ENCODE data around the gene ETS1. TPM values are rescaled to one million over a fixed set of nuclear protein-coding genes. Genes with fewer than 3 reads are reported as not detected.

The ETS1 gene
- total and polyA plus RNA-seq, 12 donors, result 9.6 to 61.7 (median 43.1) TPM

DNA sequence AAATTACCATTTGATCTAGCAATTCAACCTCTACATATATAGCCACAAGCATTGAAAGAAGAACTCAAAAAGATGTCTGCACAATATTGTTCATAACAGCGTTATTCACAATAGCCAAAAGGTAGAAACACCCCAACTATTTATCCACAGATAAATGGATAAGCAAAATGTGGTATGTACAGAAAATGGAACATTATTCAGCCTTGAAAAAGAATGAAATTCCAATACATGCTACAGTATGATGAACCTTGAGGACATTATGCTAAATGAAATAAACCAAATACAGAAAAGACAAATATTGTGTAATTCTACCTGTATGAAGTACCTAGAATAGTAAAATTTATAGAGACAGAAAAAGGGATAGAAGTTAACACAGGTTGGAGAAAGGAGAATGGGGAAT, 2.6 kb upstream of the ETS1 start:
- DNase-seq, result no peak
- intact Hi-C loops (cut with DNase I), result no loop called here
- Histone ChIP-seq H3K27ac (no peak overlapping the region), H3K9me3 (replicated peaks in 1 of 3) (no peaks in the 10 kb centered on the region), H3K27me3 (no peaks in the 10 kb centered on the region), H3K4me3 (no peak overlapping the region), H3K4me1 (replicated peaks in 1 of 2) (no peaks in the 10 kb centered on the region), H3K36me3 (replicated peaks in 1 of 2) (no peaks in the 10 kb centered on the region)
- TF ChIP-seq, protein P1, sequence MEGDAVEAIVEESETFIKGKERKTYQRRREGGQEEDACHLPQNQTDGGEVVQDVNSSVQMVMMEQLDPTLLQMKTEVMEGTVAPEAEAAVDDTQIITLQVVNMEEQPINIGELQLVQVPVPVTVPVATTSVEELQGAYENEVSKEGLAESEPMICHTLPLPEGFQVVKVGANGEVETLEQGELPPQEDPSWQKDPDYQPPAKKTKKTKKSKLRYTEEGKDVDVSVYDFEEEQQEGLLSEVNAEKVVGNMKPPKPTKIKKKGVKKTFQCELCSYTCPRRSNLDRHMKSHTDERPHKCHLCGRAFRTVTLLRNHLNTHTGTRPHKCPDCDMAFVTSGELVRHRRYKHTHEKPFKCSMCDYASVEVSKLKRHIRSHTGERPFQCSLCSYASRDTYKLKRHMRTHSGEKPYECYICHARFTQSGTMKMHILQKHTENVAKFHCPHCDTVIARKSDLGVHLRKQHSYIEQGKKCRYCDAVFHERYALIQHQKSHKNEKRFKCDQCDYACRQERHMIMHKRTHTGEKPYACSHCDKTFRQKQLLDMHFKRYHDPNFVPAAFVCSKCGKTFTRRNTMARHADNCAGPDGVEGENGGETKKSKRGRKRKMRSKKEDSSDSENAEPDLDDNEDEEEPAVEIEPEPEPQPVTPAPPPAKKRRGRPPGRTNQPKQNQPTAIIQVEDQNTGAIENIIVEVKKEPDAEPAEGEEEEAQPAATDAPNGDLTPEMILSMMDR (IDR thresholded peaks at IDR 0.05), result no peak
- no peak for TF ChIP-seq POLR2A (IDR thresholded peaks at IDR 0.05)
- WGBS, 4 donors, result 68 to 84% (median 77%) methylated on average over 1 of the region's 1 CpG

DNA sequence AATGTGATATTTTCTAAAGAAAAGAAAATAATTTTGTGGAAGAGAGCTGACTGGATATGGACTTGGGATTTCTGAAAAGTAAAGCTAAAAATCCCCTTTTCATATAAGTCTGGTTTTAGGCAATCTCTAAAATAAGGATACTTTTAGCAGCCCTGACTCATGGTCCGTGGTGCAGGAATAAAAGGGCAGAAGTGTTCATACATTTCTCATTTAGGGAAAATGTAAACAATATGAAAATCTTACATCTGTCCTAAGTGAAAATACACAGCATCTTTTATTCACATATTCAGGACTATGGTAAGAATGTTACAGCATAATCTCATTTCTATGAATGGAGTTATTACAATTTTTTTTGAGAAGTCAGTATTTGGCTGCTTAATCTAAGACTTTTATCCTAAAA, 735 bp upstream of the ETS1 start:
- no peak overlapping the region for H3K27ac ChIP-seq
- no peaks in the 10 kb centered on the region for H3K27me3 ChIP-seq
- no peaks in the 10 kb centered on the region for H3K36me3 ChIP-seq (replicated peaks in 1 of 2)
- WGBS, 4 donors, result 56 to 77% (median 68%) methylated on average over 1 of the region's 1 CpG
- intact Hi-C loops (cut with DNase I), result no loop called here
- no peak for DNase-seq
- H3K9me3 ChIP-seq (replicated peaks in 1 of 3), result no peaks in the 10 kb centered on the region
- no peak overlapping the region for H3K4me3 ChIP-seq
- TF ChIP-seq, protein P1 (IDR thresholded peaks at IDR 0.05), result no peak
- TF ChIP-seq POLR2A (IDR thresholded peaks at IDR 0.05), result no peak
- H3K4me1 ChIP-seq (replicated peaks in 1 of 2), result no peaks in the 10 kb centered on the region

DNA sequence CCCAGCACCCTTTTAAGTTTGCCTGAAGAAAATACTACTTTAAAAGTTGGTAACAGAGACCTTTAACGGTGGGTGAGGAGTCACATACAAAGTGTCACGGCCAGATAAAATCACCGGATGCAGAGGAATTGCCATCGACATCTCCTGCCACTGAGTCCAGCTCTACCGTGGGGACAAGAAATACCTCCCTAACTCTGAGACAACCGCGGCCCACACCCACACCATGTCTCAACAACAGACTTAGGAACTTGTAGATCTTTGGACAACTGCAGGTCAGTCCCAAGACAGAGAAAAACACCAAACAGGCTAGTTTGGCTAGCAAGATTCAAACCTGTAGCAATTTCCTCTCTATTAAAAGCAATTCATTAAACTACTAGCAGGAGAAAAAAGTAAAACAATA, 669 bp downstream of the ETS1 start:
- TF ChIP-seq, protein P1 (IDR thresholded peaks at IDR 0.05), result no peak
- no peak for TF ChIP-seq POLR2A (IDR thresholded peaks at IDR 0.05)
- intact Hi-C loops (cut with DNase I), result no loop called here
- Histone ChIP-seq H3K27ac (no peak overlapping the region), H3K36me3 (replicated peaks in 1 of 2) (no peaks in the 10 kb centered on the region), H3K4me1 (replicated peaks in 1 of 2) (no peaks in the 10 kb centered on the region), H3K27me3 (no peaks in the 10 kb centered on the region), H3K4me3 (peak overlapping the region in 1 of 4 donors; percentile 35), H3K9me3 (replicated peaks in 1 of 3) (no peaks in the 10 kb centered on the region)
- no peak for DNase-seq
- 40 to 59% (median 51%) methylated on average over 7 of the region's 7 CpGs for WGBS, 4 donors

DNA sequence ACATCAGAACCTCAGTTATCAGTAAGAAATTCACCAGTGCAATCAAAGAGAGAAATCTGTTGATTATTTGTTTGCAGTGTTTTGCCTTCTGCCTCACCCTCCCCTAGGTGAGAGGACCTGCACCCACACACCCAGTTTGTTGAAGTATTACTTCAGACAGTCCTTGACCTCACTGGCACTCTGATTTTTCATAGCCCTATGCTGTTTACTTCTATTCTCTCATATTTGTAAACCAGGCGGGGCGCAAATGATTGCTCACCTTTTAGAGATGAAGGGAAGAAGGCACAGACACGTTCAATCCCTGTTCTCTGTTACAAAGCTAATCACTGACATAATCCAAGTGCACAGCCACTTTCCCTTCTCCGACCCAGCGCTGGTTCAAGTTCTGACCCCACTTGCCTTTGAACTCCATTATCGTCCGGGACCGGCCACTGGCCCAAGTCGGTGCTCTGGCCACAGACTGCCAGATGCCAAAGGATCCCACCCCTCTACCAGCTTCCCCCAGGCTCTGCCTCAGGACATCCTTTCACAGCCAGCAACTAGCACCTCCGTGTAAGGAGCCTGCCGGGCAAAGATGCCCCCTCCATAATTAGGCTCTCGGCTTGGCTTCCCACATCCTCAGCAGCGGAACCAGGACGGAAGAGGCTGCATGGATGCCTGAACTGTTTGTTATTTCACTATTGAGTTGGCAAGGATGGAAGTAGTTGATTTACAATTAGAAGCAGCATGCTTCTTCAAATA, 1.7 kb downstream of the ETS1 start:
- no peaks in the 10 kb centered on the region for H3K9me3 ChIP-seq (replicated peaks in 1 of 3)
- 50 to 59% (median 55%) methylated on average over 12 to 14 of the region's 14 CpGs for WGBS, 4 donors
- H3K27ac ChIP-seq, result peak overlapping the region in 1 of 5 donors; percentile 13
- no peak for DNase-seq
- peak overlapping the region in 1 of 4 donors; percentile 8 for H3K4me3 ChIP-seq
- TF ChIP-seq POLR2A (IDR thresholded peaks at IDR 0.05), result no peak
- TF ChIP-seq, protein P1 (IDR thresholded peaks at IDR 0.05), result no peak
- H3K4me1 ChIP-seq (replicated peaks in 1 of 2), result no peaks in the 10 kb centered on the region
- intact Hi-C loops (cut with DNase I), result no loop called here
- no peaks in the 10 kb centered on the region for H3K27me3 ChIP-seq
- no peaks in the 10 kb centered on the region for H3K36me3 ChIP-seq (replicated peaks in 1 of 2)

Data from adrenal gland (tissue), 12 donors.